Central memory CD8-positive, alpha-beta T cell (primary cell): ENCODE results near the gene LMBRD1.
A peak's percentile ranks its signal among the peaks of the same experiment; 100 is the strongest.
"Not testable (repeated sequence)": the region's sequence is repeated elsewhere in the genome, so short reads cannot be mapped to it uniquely, and the experiment has no call there.

Source experiments
- ATAC-seq: fragments of 150-1000 bp; cut with Tn5 transposase; replicated peaks from 2 replicates; pipeline ENCODE4 v1.10.0; 2022; ENCODE audit warnings: mild to moderate bottlenecking, moderate FRiP score, moderate number of reproducible peaks; ENCODE audit not compliant: poor library complexity, severe bottlenecking; ENCODE audit errors: extremely low read depth
- DNase-seq, 2 donors: peaks; one replicate each; pipeline ENCODE4 v3.0.0; 2021; ENCODE audit warnings: low spot score in 2 of 2
- H3K27ac Mint-ChIP-seq: one replicate; pipeline ENCODE4 v1.8.0; 2022; ENCODE audit warnings: low read depth, mild to moderate bottlenecking, moderate library complexity, mixed read lengths
- H3K27me3 Mint-ChIP-seq: one replicate; pipeline ENCODE4 v1.8.0; 2022; ENCODE audit warnings: mixed read lengths
- H3K36me3 Mint-ChIP-seq: one replicate; pipeline ENCODE4 v1.8.0; 2022; ENCODE audit warnings: mild to moderate bottlenecking, moderate library complexity, mixed read lengths; ENCODE audit not compliant: insufficient read depth
- H3K4me1 Mint-ChIP-seq: one replicate; pipeline ENCODE4 v1.8.0; 2022; ENCODE audit warnings: mixed read lengths
- H3K4me3 Mint-ChIP-seq: one replicate; pipeline ENCODE4 v1.8.0; 2022; ENCODE audit warnings: mild to moderate bottlenecking, moderate library complexity, mixed read lengths
- H3K9me3 Mint-ChIP-seq: one replicate; pipeline ENCODE4 v1.8.0; 2022; ENCODE audit warnings: mixed read lengths

Gene LMBRD1

DNA sequence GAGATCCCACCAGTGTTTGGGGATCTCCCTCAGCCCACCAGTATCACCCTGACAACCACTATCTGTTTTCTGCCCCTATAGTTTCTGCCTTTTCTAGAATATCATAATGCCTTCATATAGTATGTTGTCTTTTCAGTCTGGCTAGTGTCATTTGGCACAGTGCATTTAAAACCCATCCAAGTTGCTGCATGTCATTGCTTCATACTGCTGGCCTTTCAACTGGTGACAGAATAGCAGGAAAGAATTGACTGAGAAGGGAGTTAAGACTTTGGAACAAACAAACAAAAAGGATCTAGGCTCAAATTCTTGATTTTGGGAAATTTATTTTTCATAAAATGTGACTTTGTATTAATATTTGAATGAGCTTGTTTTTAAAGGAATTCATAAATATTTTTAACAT is 4.5 kb downstream of the LMBRD1 start:
- H3K4me1 Mint-ChIP-seq = peaks cover 51% of the 10 kb centered on the region
- ATAC-seq = no peak
- no peak overlapping the region for H3K4me3 Mint-ChIP-seq
- DNase-seq = no peak
- H3K27ac Mint-ChIP-seq = peak overlapping the region; percentile 4
- H3K27me3 Mint-ChIP-seq = no peaks in the 10 kb centered on the region
- H3K9me3 Mint-ChIP-seq = no peaks in the 10 kb centered on the region
- H3K36me3 Mint-ChIP-seq = peaks cover 31% of the 10 kb centered on the region

DNA sequence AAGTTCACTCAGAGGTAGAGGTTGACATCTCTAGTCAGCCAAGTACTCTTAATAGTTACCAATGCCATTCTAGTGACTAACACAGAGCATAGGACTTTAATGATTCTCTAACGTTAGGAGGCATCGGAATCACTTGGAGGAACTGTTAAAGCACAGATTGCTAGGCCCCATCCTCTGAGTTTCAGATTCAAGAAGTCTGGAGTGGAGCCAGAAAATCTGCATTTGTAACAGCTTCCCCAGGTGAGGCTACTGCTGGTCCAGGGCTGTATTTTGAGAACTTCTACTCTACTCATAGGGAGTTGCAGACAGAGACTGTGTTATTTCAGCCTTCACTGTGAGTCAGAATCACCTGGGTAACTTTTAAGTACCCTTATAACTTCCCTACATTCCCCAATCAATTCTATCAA is 5.7 kb downstream of the LMBRD1 start:
- no peak overlapping the region for H3K4me3 Mint-ChIP-seq
- H3K27ac Mint-ChIP-seq = no peak overlapping the region
- H3K9me3 Mint-ChIP-seq = no peaks in the 10 kb centered on the region
- no peaks in the 10 kb centered on the region for H3K27me3 Mint-ChIP-seq
- ATAC-seq (no peak), DNase-seq (no peak)
- peaks cover 28% of the 10 kb centered on the region for H3K36me3 Mint-ChIP-seq
- peaks cover 43% of the 10 kb centered on the region for H3K4me1 Mint-ChIP-seq

DNA sequence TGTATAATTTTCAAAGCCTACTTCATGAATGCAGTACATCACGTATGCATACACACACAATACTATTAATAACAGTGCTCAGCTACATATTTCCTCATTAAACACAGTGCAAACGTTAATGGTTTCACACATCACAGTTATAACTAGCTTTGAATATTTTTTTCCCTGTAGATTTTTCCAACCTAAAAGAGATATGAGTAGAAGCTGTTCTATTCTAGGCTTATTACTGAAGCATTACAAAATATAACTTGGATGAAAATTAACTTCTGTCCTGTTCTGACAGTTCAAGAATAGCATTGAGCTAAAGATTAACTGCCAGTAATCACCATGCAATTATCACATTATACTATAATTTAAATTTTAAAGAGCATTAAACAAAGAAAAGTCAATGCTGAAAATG is 6.2 kb downstream of the LMBRD1 start:
- Mint-ChIP-seq H3K4me3 (no peak overlapping the region), H3K4me1 (peaks cover 43% of the 10 kb centered on the region), H3K9me3 (no peaks in the 10 kb centered on the region), H3K27ac (no peak overlapping the region), H3K36me3 (peaks cover 25% of the 10 kb centered on the region), H3K27me3 (no peaks in the 10 kb centered on the region)
- ATAC-seq (no peak), DNase-seq (no peak)

GRCh38 chr6:69789578-69789977 is 7.2 kb downstream of the LMBRD1 start:
- no peaks in the 10 kb centered on the region for H3K27me3 Mint-ChIP-seq
- ATAC-seq = no peak
- H3K36me3 Mint-ChIP-seq = peaks cover 29% of the 10 kb centered on the region
- peaks cover 43% of the 10 kb centered on the region for H3K4me1 Mint-ChIP-seq
- H3K27ac Mint-ChIP-seq = no peak overlapping the region
- no peak overlapping the region for H3K4me3 Mint-ChIP-seq
- no peak for DNase-seq
- no peaks in the 10 kb centered on the region for H3K9me3 Mint-ChIP-seq

DNA sequence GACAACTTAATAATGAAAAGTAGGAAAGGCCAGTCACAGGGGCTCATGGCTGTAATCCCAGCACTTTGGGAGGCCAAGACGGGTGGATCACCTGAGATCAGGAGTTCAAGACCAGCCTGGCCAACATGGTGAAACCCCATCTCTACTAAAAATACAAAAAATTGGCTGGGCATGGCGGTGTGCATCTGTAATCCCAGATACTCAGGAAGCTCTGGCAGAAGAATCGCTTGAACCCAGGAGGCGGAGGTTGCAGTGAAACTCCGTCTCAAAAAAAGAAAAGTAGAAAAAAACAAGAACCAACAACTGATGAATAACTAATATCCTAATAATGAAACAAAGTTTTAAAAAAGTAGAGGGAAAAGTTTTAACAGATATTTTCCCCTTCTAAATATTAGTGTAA is 9.4 kb downstream of the LMBRD1 start:
- ATAC-seq, H3K27ac Mint-ChIP-seq, H3K9me3 Mint-ChIP-seq, H3K4me3 Mint-ChIP-seq, DNase-seq, H3K27me3 Mint-ChIP-seq: not testable (repeated sequence)
- peaks cover 41% of the 10 kb centered on the region for H3K4me1 Mint-ChIP-seq
- peaks cover 27% of the 10 kb centered on the region for H3K36me3 Mint-ChIP-seq

DNA sequence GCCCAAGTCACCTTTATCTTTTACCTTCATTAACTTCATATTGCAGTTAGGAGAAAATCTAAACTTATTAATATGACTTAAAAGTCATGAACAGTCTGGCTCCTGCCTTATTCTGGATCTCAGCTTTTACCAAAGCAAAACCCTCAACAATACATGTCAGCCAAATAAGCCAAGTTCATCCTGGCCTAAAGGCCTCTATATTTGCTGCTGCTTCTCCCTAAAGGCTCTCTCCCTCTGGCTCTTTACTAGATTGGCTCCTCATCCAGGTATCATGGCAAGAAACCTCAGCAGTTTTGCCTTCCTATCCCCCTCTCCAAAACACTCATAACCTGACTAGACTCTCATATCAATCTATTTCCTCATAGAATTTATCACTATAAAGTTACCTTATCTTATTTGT is 11.1 kb downstream of the LMBRD1 start:
- Mint-ChIP-seq H3K27ac (peak overlapping the region; percentile 19), H3K27me3 (no peaks in the 10 kb centered on the region), H3K9me3 (no peaks in the 10 kb centered on the region), H3K4me1 (peaks cover 35% of the 10 kb centered on the region), H3K36me3 (peaks cover 21% of the 10 kb centered on the region), H3K4me3 (no peak overlapping the region)
- no peak for DNase-seq
- no peak for ATAC-seq

DNA sequence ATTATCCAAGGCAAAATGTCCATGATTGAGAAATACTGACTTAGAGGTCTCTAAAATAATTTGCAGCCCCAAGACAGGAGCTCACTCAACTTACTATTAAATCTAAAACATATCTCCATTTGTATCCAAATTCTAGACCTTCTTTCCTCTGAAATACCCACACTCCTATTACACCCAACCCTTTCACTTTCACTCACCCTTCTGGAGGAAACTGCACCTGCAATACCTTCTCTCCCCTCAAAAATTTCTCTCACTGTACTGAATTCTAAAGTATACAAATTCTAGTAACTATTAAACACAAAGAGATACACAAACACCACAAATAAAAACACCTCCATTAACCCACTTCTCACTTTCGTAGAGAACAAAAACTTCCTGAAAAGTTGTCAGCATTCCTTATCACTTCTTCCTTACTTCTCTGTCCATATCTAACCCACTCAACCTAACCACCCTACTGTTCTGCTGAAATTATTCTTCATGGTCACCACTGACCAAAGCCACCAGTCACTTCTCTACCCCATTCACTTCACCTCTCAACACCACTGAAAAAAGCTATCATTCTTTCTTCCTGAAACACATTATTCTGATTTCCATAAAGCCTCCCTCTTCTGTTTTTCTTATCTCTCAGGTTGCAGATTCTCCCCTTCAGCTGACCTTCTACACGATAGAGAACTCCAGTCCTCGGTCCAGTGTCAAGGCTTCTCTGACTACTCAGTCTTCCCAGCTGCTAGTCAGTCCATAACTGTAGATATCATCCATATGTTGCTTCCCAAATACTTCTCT is 12.0 kb downstream of the LMBRD1 start:
- H3K4me3 Mint-ChIP-seq = no peak overlapping the region

GRCh38 chr6:69783108-69783507 is 13.7 kb downstream of the LMBRD1 start:
- Mint-ChIP-seq H3K4me3 (no peak overlapping the region), H3K27me3 (no peaks in the 10 kb centered on the region), H3K27ac (no peak overlapping the region), H3K4me1 (peaks cover 36% of the 10 kb centered on the region), H3K9me3 (no peaks in the 10 kb centered on the region), H3K36me3 (peaks cover 17% of the 10 kb centered on the region)
- ATAC-seq (no peak), DNase-seq (no peak)

More for the DNA sequence above, 12.0 kb downstream of the LMBRD1 start:
- Mint-ChIP-seq H3K9me3 (no peaks in the 10 kb centered on the region), H3K27ac (peak overlapping the region; percentile 19), H3K27me3 (no peaks in the 10 kb centered on the region), H3K36me3 (peaks cover 24% of the 10 kb centered on the region), H3K4me1 (peaks cover 36% of the 10 kb centered on the region)
- ATAC-seq (no peak), DNase-seq (no peak)

- DNase-seq (no peak), ATAC-seq (no peak)
- no peak overlapping the region for H3K27ac Mint-ChIP-seq
- no peaks in the 10 kb centered on the region for H3K27me3 Mint-ChIP-seq
- H3K9me3 Mint-ChIP-seq = no peaks in the 10 kb centered on the region
- no peak overlapping the region for H3K4me3 Mint-ChIP-seq
- peaks cover 31% of the 10 kb centered on the region for H3K4me1 Mint-ChIP-seq
- H3K36me3 Mint-ChIP-seq = peaks cover 18% of the 10 kb centered on the region
These were observed 16.1 kb downstream of the LMBRD1 start for GRCh38 chr6:69780585-69781178.

DNA sequence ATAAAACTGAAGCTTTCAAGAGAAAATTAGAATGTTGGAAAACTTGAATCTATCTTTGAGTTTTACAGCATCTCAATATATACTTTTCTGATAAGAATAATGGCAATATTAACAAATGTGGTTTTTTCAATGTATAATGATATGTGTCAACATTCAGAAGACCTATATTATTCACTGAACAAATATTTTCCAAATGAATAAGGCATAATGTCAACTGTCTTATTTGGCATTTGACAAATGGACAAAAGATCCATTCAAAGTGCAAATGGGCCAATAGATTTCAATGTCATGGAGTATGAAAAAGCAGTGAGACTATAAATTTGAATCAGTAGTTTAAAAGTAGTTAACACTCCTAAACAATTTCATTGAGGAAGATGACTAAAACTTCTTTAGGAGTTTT is 20.9 kb downstream of the LMBRD1 start:
- Mint-ChIP-seq H3K4me3 (no peak overlapping the region), H3K4me1 (peaks cover 48% of the 10 kb centered on the region), H3K27me3 (no peaks in the 10 kb centered on the region), H3K36me3 (peaks cover 22% of the 10 kb centered on the region), H3K27ac (no peak overlapping the region), H3K9me3 (no peaks in the 10 kb centered on the region)
- ATAC-seq (no peak), DNase-seq (no peak)

DNA sequence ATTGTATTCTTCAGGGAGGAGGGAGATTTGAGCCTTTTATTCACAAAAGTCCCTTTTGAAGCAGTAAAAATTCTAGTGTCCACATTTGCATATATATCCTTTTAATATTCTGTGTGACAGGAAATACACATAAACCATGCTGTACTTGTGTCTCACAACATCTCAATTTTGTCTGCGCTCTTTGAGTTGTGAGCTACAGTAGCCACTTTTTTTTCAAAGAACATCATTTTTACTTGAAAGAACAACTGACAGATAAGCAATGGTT is 21.3 kb downstream of the LMBRD1 start:
- Mint-ChIP-seq H3K36me3 (peaks cover 22% of the 10 kb centered on the region), H3K4me1 (peaks cover 48% of the 10 kb centered on the region), H3K27me3 (no peaks in the 10 kb centered on the region), H3K4me3 (no peak overlapping the region), H3K27ac (no peak overlapping the region), H3K9me3 (no peaks in the 10 kb centered on the region)
- ATAC-seq = no peak
- no peak for DNase-seq

GRCh38 chr6:69774740-69775584 is 21.8 kb downstream of the LMBRD1 start:
- ATAC-seq (no peak), DNase-seq (no peak)
- Mint-ChIP-seq H3K4me3 (no peak overlapping the region), H3K4me1 (peaks cover 47% of the 10 kb centered on the region), H3K27me3 (no peaks in the 10 kb centered on the region), H3K27ac (no peak overlapping the region), H3K9me3 (no peaks in the 10 kb centered on the region), H3K36me3 (peaks cover 19% of the 10 kb centered on the region)
